Measurements from ENCODE around the gene PDS5A.
"Not testable (repeated sequence)": the region's sequence is repeated elsewhere in the genome, so short reads cannot be mapped to it uniquely, and the experiment has no call there.

PDS5A gene, protein sequence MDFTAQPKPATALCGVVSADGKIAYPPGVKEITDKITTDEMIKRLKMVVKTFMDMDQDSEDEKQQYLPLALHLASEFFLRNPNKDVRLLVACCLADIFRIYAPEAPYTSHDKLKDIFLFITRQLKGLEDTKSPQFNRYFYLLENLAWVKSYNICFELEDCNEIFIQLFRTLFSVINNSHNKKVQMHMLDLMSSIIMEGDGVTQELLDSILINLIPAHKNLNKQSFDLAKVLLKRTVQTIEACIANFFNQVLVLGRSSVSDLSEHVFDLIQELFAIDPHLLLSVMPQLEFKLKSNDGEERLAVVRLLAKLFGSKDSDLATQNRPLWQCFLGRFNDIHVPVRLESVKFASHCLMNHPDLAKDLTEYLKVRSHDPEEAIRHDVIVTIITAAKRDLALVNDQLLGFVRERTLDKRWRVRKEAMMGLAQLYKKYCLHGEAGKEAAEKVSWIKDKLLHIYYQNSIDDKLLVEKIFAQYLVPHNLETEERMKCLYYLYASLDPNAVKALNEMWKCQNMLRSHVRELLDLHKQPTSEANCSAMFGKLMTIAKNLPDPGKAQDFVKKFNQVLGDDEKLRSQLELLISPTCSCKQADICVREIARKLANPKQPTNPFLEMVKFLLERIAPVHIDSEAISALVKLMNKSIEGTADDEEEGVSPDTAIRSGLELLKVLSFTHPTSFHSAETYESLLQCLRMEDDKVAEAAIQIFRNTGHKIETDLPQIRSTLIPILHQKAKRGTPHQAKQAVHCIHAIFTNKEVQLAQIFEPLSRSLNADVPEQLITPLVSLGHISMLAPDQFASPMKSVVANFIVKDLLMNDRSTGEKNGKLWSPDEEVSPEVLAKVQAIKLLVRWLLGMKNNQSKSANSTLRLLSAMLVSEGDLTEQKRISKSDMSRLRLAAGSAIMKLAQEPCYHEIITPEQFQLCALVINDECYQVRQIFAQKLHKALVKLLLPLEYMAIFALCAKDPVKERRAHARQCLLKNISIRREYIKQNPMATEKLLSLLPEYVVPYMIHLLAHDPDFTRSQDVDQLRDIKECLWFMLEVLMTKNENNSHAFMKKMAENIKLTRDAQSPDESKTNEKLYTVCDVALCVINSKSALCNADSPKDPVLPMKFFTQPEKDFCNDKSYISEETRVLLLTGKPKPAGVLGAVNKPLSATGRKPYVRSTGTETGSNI (N-terminal part only)

GRCh38 chr4:39977489-39978377 lies at the start of gene PDS5A:
Gene PDS5A, minus strand, starts transcription at chr4:39977911. Its CDS starts 1,334 bp downstream, at chr4:39976577.
- DNase-seq (ENCODE audit: low spot score), result peak; percentile 97

DNA sequence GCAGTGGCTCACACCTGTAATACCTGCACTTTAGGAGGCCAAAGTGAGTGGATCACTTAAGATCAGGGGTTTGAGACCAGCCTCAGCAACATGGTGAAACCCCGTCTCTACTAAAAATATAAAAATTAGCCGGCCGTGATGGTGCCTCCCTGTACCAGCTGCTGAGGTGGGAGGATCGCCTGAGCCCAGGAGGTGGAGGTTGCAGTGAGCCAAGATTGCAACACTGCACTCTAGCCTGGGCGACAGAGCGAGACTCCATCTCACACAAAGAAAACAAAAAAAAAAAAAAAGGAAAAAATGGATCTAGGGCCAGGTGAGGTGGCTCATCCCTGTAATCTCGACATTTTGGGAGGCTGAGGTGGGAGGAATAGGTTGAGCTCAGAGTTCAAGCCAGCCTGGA lies 46.3 kb upstream of the PDS5A start:
- not testable (repeated sequence) for DNase-seq (ENCODE audit: low spot score)

GRCh38 chr4:40021116-40021515 lies 43.4 kb upstream of the PDS5A start:
- DNase-seq (ENCODE audit: low spot score), result not testable (repeated sequence)

DNA sequence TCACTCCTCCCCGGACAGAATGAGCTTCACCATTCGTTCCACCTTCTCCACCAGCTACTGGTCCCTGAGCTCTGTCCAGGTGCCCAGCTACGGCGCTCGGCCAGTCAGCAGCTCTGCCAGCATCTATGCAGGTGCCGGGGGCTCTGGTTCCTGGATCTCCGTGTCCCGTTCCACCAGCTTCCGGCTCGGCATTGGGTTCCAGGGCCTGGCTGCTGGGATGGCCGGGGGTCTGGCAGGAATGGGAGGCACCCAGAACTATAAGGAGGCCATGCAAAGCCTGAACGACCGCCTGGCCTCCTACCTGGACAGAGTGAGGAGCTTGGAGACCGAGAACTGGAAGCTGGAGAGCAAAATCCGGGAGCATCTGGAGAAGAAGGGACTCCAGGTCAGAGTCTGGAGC lies 42.5 kb upstream of the PDS5A start:
- no peak for DNase-seq (ENCODE audit: low spot score)

DNA sequence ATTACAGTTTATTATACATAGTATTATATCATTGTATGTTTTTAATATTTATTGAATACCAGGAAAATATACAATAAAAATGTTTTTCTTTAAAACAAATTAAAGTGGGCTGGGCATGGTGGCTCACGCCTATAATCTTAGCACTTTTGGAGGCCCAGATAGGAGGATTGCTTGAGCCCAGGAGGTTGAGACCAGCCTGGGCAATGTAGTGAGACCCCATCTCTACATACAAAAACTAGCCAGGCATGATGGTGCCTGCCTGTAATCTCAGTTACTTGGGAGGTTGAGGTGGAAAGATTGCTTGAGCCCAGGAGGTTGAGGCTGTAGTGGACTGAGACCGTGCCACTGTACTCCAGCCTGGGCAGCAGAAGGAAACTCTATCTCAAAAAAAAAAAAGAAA lies 38.3 kb upstream of the PDS5A start:
- DNase-seq (ENCODE audit: low spot score), result no peak

- no peak for DNase-seq (ENCODE audit: low spot score)
Measured at GRCh38 chr4:40003986-40004385, 26.3 kb upstream of the PDS5A start.

GRCh38 chr4:40000711-40001110 lies 23.0 kb upstream of the PDS5A start:
- DNase-seq (ENCODE audit: low spot score), result no peak

- no peak for DNase-seq (ENCODE audit: low spot score)
Measured at GRCh38 chr4:39998659-39999345, 21.1 kb upstream of the PDS5A start.

GRCh38 chr4:39996811-39997210 lies 19.1 kb upstream of the PDS5A start:
- DNase-seq (ENCODE audit: low spot score), result no peak

DNA sequence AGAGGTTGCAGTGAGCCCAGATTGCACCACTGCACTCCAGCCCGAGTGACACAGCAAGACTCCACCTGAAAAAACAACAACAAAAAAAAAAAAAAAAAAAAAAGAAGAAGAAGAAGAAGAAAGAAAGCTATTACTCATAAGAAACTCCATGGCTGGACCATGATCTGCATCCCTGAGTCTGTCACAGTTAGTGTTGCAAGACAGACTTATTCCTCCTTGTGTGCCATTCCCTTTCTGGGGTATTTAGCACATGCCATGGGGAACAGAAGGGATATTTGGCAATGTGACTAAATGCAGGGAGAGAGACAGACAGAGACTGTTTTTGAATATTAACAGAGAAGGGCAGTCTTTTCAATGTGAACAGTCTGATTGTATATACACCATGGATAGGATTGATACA lies 16.7 kb upstream of the PDS5A start:
- no peak for DNase-seq (ENCODE audit: low spot score)

- DNase-seq (ENCODE audit: low spot score), result not testable (repeated sequence)
Measured at GRCh38 chr4:39989381-39989780, 11.7 kb upstream of the PDS5A start.

DNA sequence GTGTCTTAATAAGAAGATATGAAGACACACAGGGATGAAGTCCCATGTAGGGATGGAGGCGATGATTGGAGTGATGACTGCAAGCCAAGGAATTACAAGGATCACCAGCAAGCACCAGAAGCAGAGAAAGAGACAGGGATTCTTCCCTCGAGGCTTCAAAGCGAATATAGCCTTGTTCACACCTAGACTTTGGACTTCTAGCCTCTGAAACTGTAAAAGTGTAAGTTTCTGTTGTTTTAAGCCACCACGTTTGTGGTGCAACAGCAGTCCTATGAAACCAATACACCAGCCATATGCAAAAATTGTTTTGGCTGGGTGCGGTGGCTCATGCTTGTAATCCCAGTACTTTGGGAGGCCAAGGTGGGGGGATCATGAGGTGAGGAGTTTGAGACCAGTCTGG lies 9.8 kb upstream of the PDS5A start:
- no peak for DNase-seq (ENCODE audit: low spot score)

GRCh38 chr4:39978904-39979303 lies 1.2 kb upstream of the PDS5A start:
- no peak for DNase-seq (ENCODE audit: low spot score)

GRCh38 chr4:39978378-39978775 lies 666 bp upstream of the PDS5A start:
- DNase-seq (ENCODE audit: low spot score), result no peak

- peak; percentile 15 for DNase-seq (ENCODE audit: low spot score)
Measured at GRCh38 chr4:39976945-39977488, 694 bp downstream of the PDS5A start.

- peak; percentile 76 for DNase-seq (ENCODE audit: low spot score)
Measured at GRCh38 chr4:39976141-39976944, 1.4 kb downstream of the PDS5A start.

DNA sequence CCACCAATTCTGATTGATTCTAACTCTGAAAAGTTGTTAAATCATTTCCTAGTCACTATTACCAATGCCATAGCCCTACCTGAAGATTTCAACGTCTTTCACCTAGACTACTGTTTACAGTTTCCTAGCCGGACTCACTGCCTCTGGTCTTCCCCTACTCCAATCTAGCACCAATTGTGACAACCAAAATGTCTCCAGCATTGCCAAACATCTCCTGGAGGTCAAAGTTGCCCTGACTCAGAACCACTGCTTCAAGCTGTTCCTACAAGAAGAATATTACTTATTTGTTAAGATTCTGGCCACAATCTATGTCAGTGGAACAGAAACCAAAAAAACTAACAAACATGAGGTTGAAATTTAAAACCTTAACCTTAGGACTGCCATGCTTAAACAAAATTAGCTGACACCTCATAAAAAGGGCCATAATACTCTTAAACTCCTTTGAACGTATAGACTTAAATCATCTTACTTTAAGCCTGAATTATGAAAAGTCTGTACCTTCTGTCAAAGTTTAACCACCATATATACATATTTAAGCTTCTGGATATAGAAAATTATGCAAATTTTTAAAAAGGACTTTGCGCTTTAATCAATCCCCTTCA lies 2.1 kb downstream of the PDS5A start:
- no peak for DNase-seq (ENCODE audit: low spot score)

DNA sequence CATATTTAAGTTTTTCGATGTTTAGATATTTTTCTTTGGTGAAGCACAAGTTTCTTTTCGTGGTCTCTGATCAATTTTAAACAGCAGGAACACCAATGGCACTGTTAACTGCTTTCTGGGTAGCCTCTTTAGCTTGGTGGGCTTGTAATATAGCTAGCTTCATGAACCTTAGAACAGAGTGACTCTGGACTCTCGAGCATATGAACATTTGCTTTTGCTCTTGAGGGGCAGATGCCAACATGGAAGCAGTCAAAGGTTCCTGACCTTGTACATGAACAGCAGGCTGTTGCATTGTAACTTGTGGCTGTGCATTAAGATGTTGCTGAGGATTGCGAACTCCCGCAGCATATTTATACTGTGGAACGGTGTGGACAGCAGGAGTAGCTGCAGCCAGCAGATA lies 4.7 kb downstream of the PDS5A start:
- not testable (repeated sequence) for DNase-seq (ENCODE audit: low spot score)
